Non-pigmented ciliary epithelial cell (primary cell): ENCODE data around the gene CYSRT1.

Experiments used
- DNase-seq: peaks from one replicate; pipeline ENCODE4 v3.0.0-alpha.2; 2010; ENCODE audit warnings: low read depth

Gene CYSRT1

DNA sequence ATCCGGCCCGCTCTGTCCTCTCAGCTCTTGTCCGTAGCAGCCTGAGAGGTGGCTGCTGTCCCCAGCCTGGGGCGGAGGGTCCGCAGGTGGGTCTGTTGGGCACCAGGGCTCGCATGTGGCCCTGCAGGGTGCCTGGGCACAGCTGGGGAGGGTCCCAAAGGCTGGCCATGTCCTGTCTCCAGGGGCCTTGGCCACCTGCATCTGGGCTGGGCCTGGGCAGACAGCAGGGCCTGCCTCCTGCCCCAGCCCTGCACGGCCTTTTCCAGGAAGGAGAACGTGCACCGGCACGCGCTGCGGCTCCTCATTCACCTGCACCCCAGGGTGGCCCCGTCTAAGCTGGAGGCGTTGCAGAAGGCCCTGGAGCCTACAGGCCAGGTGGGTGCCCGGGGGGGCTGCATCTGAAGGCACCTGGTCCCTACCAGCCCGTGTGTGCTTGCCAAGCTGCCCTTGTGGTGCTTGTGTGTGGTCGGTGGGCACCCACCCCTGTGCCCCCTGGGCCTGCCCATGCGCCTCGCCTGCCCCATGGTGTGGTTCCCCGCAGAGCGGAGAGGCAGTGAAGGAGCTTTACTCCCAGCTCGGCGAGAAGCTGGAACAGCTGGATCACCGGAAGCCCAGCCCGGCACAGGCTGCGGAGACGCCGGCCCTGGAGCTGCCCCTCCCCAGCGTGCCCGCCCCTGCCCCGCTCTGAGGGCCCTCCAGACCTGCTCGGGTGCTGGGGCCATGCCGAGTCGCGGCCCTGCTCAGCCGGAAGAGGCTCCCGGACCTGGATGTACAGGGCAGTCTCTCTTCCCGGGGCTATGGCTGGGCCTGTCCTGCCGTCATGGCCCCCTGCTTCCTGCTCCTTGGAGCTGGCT, 47.5 kb downstream of the CYSRT1 start:
- DNase-seq: no peak

GRCh38 chr9:137273095-137273490, 48.1 kb downstream of the CYSRT1 start:
- no peak for DNase-seq

DNA sequence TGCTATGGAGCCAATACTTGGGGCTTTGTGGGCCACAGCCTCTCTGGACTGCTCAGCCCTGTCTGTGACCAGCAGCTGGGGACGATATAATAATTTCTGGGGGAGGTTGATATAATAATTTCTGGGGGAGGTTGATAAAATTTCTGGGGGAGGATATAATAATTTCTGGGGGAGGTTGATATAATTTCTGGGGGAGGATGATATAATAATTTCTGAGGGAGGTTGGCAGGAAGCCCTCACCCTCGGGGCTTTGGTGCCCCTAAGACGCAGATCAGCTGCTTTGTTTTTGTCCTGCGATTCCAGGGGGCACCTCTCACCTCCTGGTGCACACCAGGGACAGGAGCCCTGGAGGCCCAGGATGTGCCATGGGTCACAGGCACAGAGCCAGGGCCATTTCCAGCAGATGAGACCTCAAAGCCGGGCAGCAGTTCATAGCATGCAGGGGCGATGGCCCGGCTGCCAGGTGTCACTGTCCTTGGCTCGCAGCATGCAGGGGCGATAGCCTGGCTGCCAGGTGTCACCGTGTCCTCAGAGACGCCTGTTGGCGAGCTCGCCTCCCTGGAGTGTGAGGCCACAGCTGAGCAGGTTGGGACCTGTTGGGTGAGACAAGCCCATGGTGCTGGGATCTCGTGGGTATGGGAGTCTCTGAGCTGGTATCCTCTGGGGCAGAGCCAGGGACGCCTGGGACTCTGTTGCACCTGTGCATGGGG, 48.8 kb downstream of the CYSRT1 start:
- no peak for DNase-seq

DNA sequence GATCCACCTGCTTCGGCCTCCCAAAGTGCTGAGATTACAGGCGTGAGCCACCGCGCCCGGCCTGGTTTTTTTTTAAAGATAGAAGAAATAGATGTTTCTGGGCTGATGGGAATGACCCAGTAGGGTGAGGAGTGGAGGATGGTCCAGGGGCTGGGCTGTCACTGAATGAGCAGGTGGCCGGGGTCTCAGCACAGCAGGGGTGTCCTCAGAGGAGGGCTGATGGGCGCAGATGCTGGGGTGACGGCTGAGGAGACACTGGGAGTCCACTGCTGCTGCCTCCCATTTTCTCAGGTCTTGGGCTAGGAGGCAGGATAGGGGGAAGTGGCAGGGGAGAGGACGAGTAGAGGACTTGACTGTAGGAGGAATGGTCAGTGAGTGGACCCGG, 50.2 kb downstream of the CYSRT1 start:
- DNase-seq: no peak
